A549 (cell line): ENCODE results near the gene DNAH5.

Experiments
- CTCF ChIP-seq: fragments of >200 bp; sonication (Bioruptor Twin); formaldehyde crosslinking; IDR thresholded peaks from 3 replicates; pipeline ENCODE4 v1.5.1; 2016
- POLR2A ChIP-seq: IDR thresholded peaks from 2 replicates; pipeline ENCODE4 v1.6.1; 2012; ENCODE audit warnings: mild to moderate bottlenecking, low read length
- SMC3 ChIP-seq: fragments of >200 bp; sonication (Bioruptor Twin); formaldehyde crosslinking; IDR thresholded peaks from 3 replicates; pipeline ENCODE4 v1.6.1; 2018; ENCODE audit warnings: inconsistent platforms

DNA sequence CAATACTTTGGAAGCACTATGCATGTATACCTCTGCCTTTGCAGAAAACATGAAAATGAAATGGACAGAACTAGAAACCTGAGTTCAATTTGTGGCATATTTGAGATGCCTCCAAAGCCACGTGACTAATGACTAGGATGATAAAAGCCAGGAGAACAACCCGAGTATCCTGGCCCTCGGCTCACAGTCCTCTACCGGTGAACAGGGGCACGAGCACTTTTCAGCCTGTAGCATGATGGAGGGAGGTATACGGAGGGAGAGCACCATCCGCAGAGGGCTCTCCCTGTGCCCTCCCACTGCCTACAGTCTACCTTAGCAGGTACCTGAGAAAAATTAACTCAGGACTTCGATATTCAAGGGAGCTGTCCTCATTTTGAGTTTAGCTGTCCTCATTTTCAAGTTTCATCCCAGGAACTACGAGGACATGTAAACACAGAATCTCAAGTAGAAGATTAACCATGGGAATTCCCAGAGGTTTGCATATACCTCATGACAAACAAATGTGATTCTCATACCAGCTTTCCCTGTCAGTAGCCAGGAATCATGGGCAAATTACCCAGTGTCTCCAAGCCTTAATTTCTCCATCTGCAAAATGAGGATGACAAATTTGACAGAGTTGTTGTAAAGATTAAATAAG, 249.3 kb downstream of the DNAH5 start:
- TF ChIP-seq CTCF (no peak), SMC3 (no peak), POLR2A (no peak)
